GM21717 (cell line): ENCODE results near the gene TMPRSS11A.

Experiments used
- ATAC-seq: cut with Tn5 transposase; IDR thresholded peaks from one replicate; pipeline ENCODE4 v1.9.1; 2021; ENCODE audit warnings: mild to moderate bottlenecking, moderate library complexity; ENCODE audit not compliant: unreplicated experiment

The TMPRSS11A gene

GRCh38 chr4:67963356-67963755 lies at the start of gene TMPRSS11A:
Gene TMPRSS11A (minus strand): TSS chr4:67963493. CDS start chr4:67963393, 100 bp downstream.
- ATAC-seq = no peak

GRCh38 chr4:68011684-68012083 lies 48.4 kb upstream of the TMPRSS11A start:
- no peak for ATAC-seq

- no peak for ATAC-seq
Observed at GRCh38 chr4:68002906-68003305, 39.6 kb upstream of the TMPRSS11A start.

GRCh38 chr4:67996127-67996526 lies 32.8 kb upstream of the TMPRSS11A start:
- ATAC-seq = no peak

GRCh38 chr4:67988991-67989390 lies 25.7 kb upstream of the TMPRSS11A start:
- no peak for ATAC-seq

GRCh38 chr4:67983333-67983732 lies 20.0 kb upstream of the TMPRSS11A start:
- no peak for ATAC-seq

GRCh38 chr4:67980512-67980911 lies 17.2 kb upstream of the TMPRSS11A start:
- ATAC-seq = no peak

GRCh38 chr4:67973608-67974007 lies 10.3 kb upstream of the TMPRSS11A start:
- ATAC-seq = no peak

- no peak for ATAC-seq
Observed at GRCh38 chr4:67954890-67955289, 8.4 kb downstream of the TMPRSS11A start.

- no peak for ATAC-seq
Observed at GRCh38 chr4:67941074-67941473, 22.2 kb downstream of the TMPRSS11A start.

GRCh38 chr4:67940506-67940905 lies 22.8 kb downstream of the TMPRSS11A start:
- no peak for ATAC-seq

GRCh38 chr4:67939195-67939594 lies 24.1 kb downstream of the TMPRSS11A start:
- ATAC-seq = no peak

- ATAC-seq = no peak
Observed at GRCh38 chr4:67935888-67936287, 27.4 kb downstream of the TMPRSS11A start.

- ATAC-seq = no peak
Observed at GRCh38 chr4:67934628-67935027, 28.7 kb downstream of the TMPRSS11A start.

- ATAC-seq = no peak
Observed at GRCh38 chr4:67933755-67934154, 29.5 kb downstream of the TMPRSS11A start.

GRCh38 chr4:67933038-67933437 lies 30.3 kb downstream of the TMPRSS11A start:
- ATAC-seq = no peak

GRCh38 chr4:67931256-67931655 lies 32.0 kb downstream of the TMPRSS11A start:
- no peak for ATAC-seq

- no peak for ATAC-seq
Observed at GRCh38 chr4:67929426-67929825, 33.9 kb downstream of the TMPRSS11A start.

- no peak for ATAC-seq
Observed at GRCh38 chr4:67928546-67928945, 34.7 kb downstream of the TMPRSS11A start.

GRCh38 chr4:67927251-67927650 lies 36.0 kb downstream of the TMPRSS11A start:
- ATAC-seq = no peak

GRCh38 chr4:67926485-67926884 lies 36.8 kb downstream of the TMPRSS11A start:
- ATAC-seq = no peak

- ATAC-seq = no peak
Observed at GRCh38 chr4:67922697-67923096, 40.6 kb downstream of the TMPRSS11A start.

GRCh38 chr4:67918428-67918827 lies 44.9 kb downstream of the TMPRSS11A start:
- no peak for ATAC-seq
